ENCODE results near the gene REX1BD. TPM values are rescaled to one million over a fixed set of nuclear protein-coding genes. Genes with fewer than 3 reads are reported as not detected.

REX1BD gene
- total RNA-seq, 1 experiment from 2014 or later = 61.4 TPM

- no TSS peak for BruUV-seq (replicated peaks)
- Histone ChIP-seq H3K4me1 (ENCODE audit: insufficient read depth, low read length, poor library complexity, severe bottlenecking) (peaks cover 48% of the 10 kb centered on the region), H3K4me3 (ENCODE audit: low read depth, low read length, poor library complexity, severe bottlenecking) (peak overlapping the region; percentile 56), H3K27ac (ENCODE audit: low read depth, low read length, poor library complexity, severe bottlenecking) (peak overlapping the region; percentile 65), H3K9me3 (ENCODE audit: low read depth, low read length, poor library complexity, severe bottlenecking) (no peaks in the 10 kb centered on the region), H3K27me3 (replicated peaks; ENCODE audit: insufficient read depth, low read depth, low read length, poor library complexity) (no peaks in the 10 kb centered on the region), H3K36me3 (ENCODE audit: insufficient read depth, low read length, poor library complexity, severe bottlenecking) (no peaks in the 10 kb centered on the region)
- intact Hi-C loops (cut with micrococcal nuclease; ENCODE audit: unreplicated experiment) = no loop called here
- ChIA-PET CTCF (no interaction called here), POLR2A (ENCODE audit: low non-redundant PET) (no interaction called here)
- no peak for TF ChIP-seq CTCF (conservative IDR thresholded peaks at IDR 0.05; ENCODE audit: low read depth, low read length)
- TF ChIP-seq EZH2 (IDR thresholded peaks at IDR 0.05; ENCODE audit: borderline replicate concordance, low read depth, low read length, poor library complexity, severe bottlenecking) = no peak
- no peak for DNase-seq (ENCODE audit: low spot score)
Observed at GRCh38 chr19:18610556-18611326, 22.1 kb downstream of the REX1BD start.

GRCh38 chr19:18611327-18612050 is 22.9 kb downstream of the REX1BD start:
- DNase-seq (ENCODE audit: low spot score) = no peak
- H3K27ac ChIP-seq (ENCODE audit: low read depth, low read length, poor library complexity, severe bottlenecking) = peak overlapping the region; percentile 22
- no TSS peak for BruUV-seq (replicated peaks)
- H3K4me1 ChIP-seq (ENCODE audit: insufficient read depth, low read length, poor library complexity, severe bottlenecking) = peaks cover 48% of the 10 kb centered on the region
- H3K27me3 ChIP-seq (replicated peaks; ENCODE audit: insufficient read depth, low read depth, low read length, poor library complexity) = no peaks in the 10 kb centered on the region
- TF ChIP-seq CTCF (conservative IDR thresholded peaks at IDR 0.05; ENCODE audit: low read depth, low read length) (no peak), EZH2 (IDR thresholded peaks at IDR 0.05; ENCODE audit: borderline replicate concordance, low read depth, low read length, poor library complexity, severe bottlenecking) (no peak)
- intact Hi-C loops (cut with micrococcal nuclease; ENCODE audit: unreplicated experiment) = no loop called here
- H3K4me3 ChIP-seq (ENCODE audit: low read depth, low read length, poor library complexity, severe bottlenecking) = peak overlapping the region; percentile 56
- ChIA-PET POLR2A (ENCODE audit: low non-redundant PET) (no interaction called here), CTCF (no interaction called here)
- H3K36me3 ChIP-seq (ENCODE audit: insufficient read depth, low read length, poor library complexity, severe bottlenecking) = no peaks in the 10 kb centered on the region
- H3K9me3 ChIP-seq (ENCODE audit: low read depth, low read length, poor library complexity, severe bottlenecking) = no peaks in the 10 kb centered on the region

- no peak for DNase-seq (ENCODE audit: low spot score)
- no TSS peak for BruUV-seq (replicated peaks)
- ChIA-PET POLR2A (ENCODE audit: low non-redundant PET) (no interaction called here), CTCF (no interaction called here)
- H3K4me3 ChIP-seq (ENCODE audit: low read depth, low read length, poor library complexity, severe bottlenecking) = peak overlapping the region; percentile 56
- intact Hi-C loops (cut with micrococcal nuclease; ENCODE audit: unreplicated experiment) = no loop called here
- H3K4me1 ChIP-seq (ENCODE audit: insufficient read depth, low read length, poor library complexity, severe bottlenecking) = peaks cover 48% of the 10 kb centered on the region
- H3K27me3 ChIP-seq (replicated peaks; ENCODE audit: insufficient read depth, low read depth, low read length, poor library complexity) = no peaks in the 10 kb centered on the region
- TF ChIP-seq CTCF (conservative IDR thresholded peaks at IDR 0.05; ENCODE audit: low read depth, low read length) = no peak
- TF ChIP-seq EZH2 (IDR thresholded peaks at IDR 0.05; ENCODE audit: borderline replicate concordance, low read depth, low read length, poor library complexity, severe bottlenecking) = no peak
- no peak overlapping the region for H3K27ac ChIP-seq (ENCODE audit: low read depth, low read length, poor library complexity, severe bottlenecking)
- no peaks in the 10 kb centered on the region for H3K9me3 ChIP-seq (ENCODE audit: low read depth, low read length, poor library complexity, severe bottlenecking)
- no peaks in the 10 kb centered on the region for H3K36me3 ChIP-seq (ENCODE audit: insufficient read depth, low read length, poor library complexity, severe bottlenecking)
Observed at GRCh38 chr19:18612051-18612771, 23.6 kb downstream of the REX1BD start.
